ENCODE measurements around the gene CREB3L2. TPM values are rescaled to one million over a fixed set of nuclear protein-coding genes. Genes with fewer than 3 reads are reported as not detected.

The CREB3L2 gene
- total and polyA plus RNA-seq, 2 of the 4 experiments (the other 2 are of a cell fraction) = 42.3 to 57.9 TPM

DNA sequence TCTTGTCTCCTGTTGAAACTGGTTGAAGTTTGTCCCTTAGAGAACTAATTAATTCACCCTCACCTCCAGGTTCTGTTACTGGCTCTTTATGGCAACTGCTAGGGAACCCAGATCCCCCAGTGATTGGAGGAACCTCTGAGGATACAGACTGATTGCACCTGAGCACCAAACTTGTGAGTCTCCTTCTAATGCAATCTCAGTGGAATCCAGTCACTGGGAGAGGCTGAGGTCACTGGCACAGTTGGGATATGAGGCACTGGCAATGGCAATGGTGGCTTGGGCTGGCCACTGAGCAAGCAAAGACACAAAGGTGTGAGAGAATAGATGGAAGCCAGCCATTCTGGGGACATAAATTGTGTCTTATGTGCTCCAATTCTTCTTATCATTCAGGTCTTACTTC is 149.8 kb downstream of the CREB3L2 start:
- no peak overlapping the region for H2AK5ac ChIP-seq (ENCODE audit: low read depth, low read length)
- no peak overlapping the region for H3K9ac ChIP-seq (ENCODE audit: low read depth, low read length)
- ChIA-PET CTCF (no interaction called here), POLR2A (ENCODE audit: unreplicated experiment) (no interaction called here)
- no peaks in the 10 kb centered on the region; the same call in 1 of the 2 replicates for H4K20me1 ChIP-seq (ENCODE audit: insufficient read depth, low read length)
- H3K9me3 ChIP-seq (ENCODE audit: control insufficient read depth, insufficient read depth, low read length) = no peaks in the 10 kb centered on the region
- peaks cover 13% of the 10 kb centered on the region; the same call in 1 of the 2 replicates for H3K4me1 ChIP-seq (ENCODE audit: control insufficient read depth, insufficient read depth, low read length)
- TF ChIP-seq SMC3 (IDR thresholded peaks at IDR 0.05; ENCODE audit: low read depth, low read length) (no peak), RFX5 (IDR thresholded peaks at IDR 0.05; ENCODE audit: low read depth, low read length) (no peak), USF2 (IDR thresholded peaks at IDR 0.05; ENCODE audit: low read depth, low read length) (no peak), BHLHE40 (IDR thresholded peaks at IDR 0.05; ENCODE audit: low read depth, low read length) (no peak), POLR2A (IDR thresholded peaks at IDR 0.05; ENCODE audit: low read depth, low read length) (no peak), CEBPB (IDR thresholded peaks at IDR 0.05; ENCODE audit: low read depth, low read length) (no peak), MAZ (IDR thresholded peaks at IDR 0.05; ENCODE audit: borderline replicate concordance, low read depth, low read length) (no peak), RAD21 (IDR thresholded peaks at IDR 0.05; ENCODE audit: low read length) (no peak), MXI1 (IDR thresholded peaks at IDR 0.05; ENCODE audit: borderline replicate concordance, low read depth, low read length) (no peak), RCOR1 (IDR thresholded peaks at IDR 0.05; ENCODE audit: insufficient replicate concordance, low read length) (no peak)
- TF ChIP-seq, protein P1, sequence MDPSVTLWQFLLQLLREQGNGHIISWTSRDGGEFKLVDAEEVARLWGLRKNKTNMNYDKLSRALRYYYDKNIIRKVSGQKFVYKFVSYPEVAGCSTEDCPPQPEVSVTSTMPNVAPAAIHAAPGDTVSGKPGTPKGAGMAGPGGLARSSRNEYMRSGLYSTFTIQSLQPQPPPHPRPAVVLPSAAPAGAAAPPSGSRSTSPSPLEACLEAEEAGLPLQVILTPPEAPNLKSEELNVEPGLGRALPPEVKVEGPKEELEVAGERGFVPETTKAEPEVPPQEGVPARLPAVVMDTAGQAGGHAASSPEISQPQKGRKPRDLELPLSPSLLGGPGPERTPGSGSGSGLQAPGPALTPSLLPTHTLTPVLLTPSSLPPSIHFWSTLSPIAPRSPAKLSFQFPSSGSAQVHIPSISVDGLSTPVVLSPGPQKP (IDR thresholded peaks at IDR 0.05; ENCODE audit: borderline replicate concordance, low read depth, low read length) = no peak
- TF ChIP-seq, protein P2, sequence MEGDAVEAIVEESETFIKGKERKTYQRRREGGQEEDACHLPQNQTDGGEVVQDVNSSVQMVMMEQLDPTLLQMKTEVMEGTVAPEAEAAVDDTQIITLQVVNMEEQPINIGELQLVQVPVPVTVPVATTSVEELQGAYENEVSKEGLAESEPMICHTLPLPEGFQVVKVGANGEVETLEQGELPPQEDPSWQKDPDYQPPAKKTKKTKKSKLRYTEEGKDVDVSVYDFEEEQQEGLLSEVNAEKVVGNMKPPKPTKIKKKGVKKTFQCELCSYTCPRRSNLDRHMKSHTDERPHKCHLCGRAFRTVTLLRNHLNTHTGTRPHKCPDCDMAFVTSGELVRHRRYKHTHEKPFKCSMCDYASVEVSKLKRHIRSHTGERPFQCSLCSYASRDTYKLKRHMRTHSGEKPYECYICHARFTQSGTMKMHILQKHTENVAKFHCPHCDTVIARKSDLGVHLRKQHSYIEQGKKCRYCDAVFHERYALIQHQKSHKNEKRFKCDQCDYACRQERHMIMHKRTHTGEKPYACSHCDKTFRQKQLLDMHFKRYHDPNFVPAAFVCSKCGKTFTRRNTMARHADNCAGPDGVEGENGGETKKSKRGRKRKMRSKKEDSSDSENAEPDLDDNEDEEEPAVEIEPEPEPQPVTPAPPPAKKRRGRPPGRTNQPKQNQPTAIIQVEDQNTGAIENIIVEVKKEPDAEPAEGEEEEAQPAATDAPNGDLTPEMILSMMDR (conservative IDR thresholded peaks at IDR 0.05; ENCODE audit: low read depth, low read length) = no peak
- H3K4me3 ChIP-seq (ENCODE audit: insufficient read depth, low read depth, low read length) = no peak overlapping the region
- 0 out of 2 replicates have a peak, but pooled peaks cover 2% of the 10 kb centered on the region for H3K36me3 ChIP-seq (ENCODE audit: control insufficient read depth, insufficient read depth, low read length)
- no peak overlapping the region for H2BK20ac ChIP-seq (ENCODE audit: low read depth, low read length)
- no peak overlapping the region for H4K91ac ChIP-seq (ENCODE audit: insufficient read depth, low read depth, low read length)
- no TSS peak for BruUV-seq (replicated peaks)
- no peak overlapping the region for H3K4me2 ChIP-seq (ENCODE audit: low read depth, low read length)
- H4K8ac ChIP-seq (ENCODE audit: low read depth in 2 of 2, low read length in 2 of 2) = no peak overlapping the region; a peak in 1 of 4 replicates
- H2AFZ ChIP-seq (replicated peaks; ENCODE audit: low read length, poor library complexity) = no peak overlapping the region
- H3K79me1 ChIP-seq (ENCODE audit: low read depth in 1 of 2, low read length in 2 of 2) = no peaks in the 10 kb centered on the region; a peak in 1 of 4 replicates
- no peak overlapping the region for H3K4ac ChIP-seq (ENCODE audit: low read depth, low read length)
- no peak overlapping the region for H3K56ac ChIP-seq (ENCODE audit: extremely low read depth, insufficient read depth, low read length)
- H3K18ac ChIP-seq (ENCODE audit: low read depth, low read length) = no peak overlapping the region
- ATAC-seq (ENCODE audit: low read depth) (no peak), DNase-seq (no peak)
- no peak overlapping the region for H3K27ac ChIP-seq (ENCODE audit: insufficient read depth, low read length)
- no peak overlapping the region for H2AK9ac ChIP-seq (replicated peaks; ENCODE audit: low read depth, low read length, poor library complexity)
- peak overlapping the region; percentile 14 for H3K14ac ChIP-seq (replicated peaks; ENCODE audit: low read depth, low read length)
- H4K5ac ChIP-seq (ENCODE audit: low read depth, low read length) = no peak overlapping the region
- intact Hi-C loops (cut with micrococcal nuclease) = no loop called here
- peaks cover 7% of the 10 kb centered on the region; the same call in 1 of the 2 replicates for H3K9me1 ChIP-seq (ENCODE audit: insufficient read depth, low read length)
- in situ Hi-C loops (cut with MboI; ENCODE audit: low sequenced_read_pairs) = no loop called here
- H3K27me3 ChIP-seq (ENCODE audit: control insufficient read depth, insufficient read depth, low read length) = no peaks in the 10 kb centered on the region; the same call in 1 of the 2 replicates
- no peak overlapping the region for H2BK5ac ChIP-seq (ENCODE audit: low read depth, low read length, poor library complexity, severe bottlenecking)
- H2BK15ac ChIP-seq (ENCODE audit: low read depth, low read length) = no peak overlapping the region
- dilution Hi-C loops (cut with HindIII; ENCODE audit: low sequenced_read_pairs, unreplicated experiment) = no loop called here
- H2BK120ac ChIP-seq (ENCODE audit: low read depth, low read length) = no peak overlapping the region
- H3K23ac ChIP-seq (ENCODE audit: low read depth, low read length) = peak overlapping the region; percentile 68; the same call in 1 of the 2 replicates
